NCI-H1694 (cell line): ENCODE data around the gene OR1J2.

Source experiments
- DNase-seq: peaks from one replicate; lab custom pipeline; 2025; lab: John Stamatoyannopoulos, UW

Gene OR1J2

DNA sequence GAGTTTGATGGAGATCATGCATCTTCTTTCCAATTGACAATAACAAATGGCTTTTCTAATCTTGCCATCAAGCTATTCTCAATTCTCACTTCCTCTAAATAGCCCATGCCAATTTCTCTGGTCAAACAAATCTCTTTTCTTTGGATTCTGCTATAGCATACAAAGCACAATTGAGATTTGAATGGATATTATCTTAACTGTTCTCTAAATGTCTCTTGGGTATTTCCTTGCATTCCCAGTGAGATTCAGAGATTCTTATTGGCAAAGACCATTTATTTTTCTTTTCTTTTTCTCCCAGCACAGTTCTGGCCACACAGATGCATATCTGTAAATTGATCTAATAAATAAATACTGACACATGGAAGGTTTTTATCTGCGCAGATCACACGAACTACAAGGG lies 42.2 kb downstream of the OR1J2 start, which contains the start of gene OR1N2:
Gene OR1N2 (plus strand): TSS at position 301 of the 400 bp plus-strand sequence. CDS start 100 bp downstream, outside the sequence.
- no peak for DNase-seq
